CD4-positive, alpha-beta T cell (primary cell): ENCODE results near the gene C2orf92. TPM values are rescaled to one million over a fixed set of nuclear protein-coding genes. Genes with fewer than 3 reads are reported as not detected.

Source experiments
- ATAC-seq: fragments of 200-7000 bp; cut with Tn5 transposase; one replicate; pipeline ENCODE4 v1.10.0; 2022; ENCODE audit warnings: mild to moderate bottlenecking; ENCODE audit not compliant: poor library complexity
- CTCF ChIA-PET: fragments of 350-600 bp; sonication (Branson Sonifier 250); formaldehyde crosslinking; loops from one replicate; lab custom pipeline; 2021; ENCODE audit warnings: antibody characterized with exemption, inconsistent platforms; lab: Charles Lee
- POLR2A ChIA-PET: fragments of 350-600 bp; sonication (Branson Sonifier 250); formaldehyde crosslinking; loops from one replicate; lab custom pipeline; 2021; ENCODE audit warnings: antibody characterized with exemption, inconsistent platforms; lab: Charles Lee
- DNase-seq, 14 experiments: peaks; one replicate each; pipeline ENCODE4 v3.0.0-alpha.2; 2013 to 2020; ENCODE audit warnings: mixed read lengths in 2 of 14
- H3K27ac ChIP-seq, 2 donors: one replicate each; pipeline versions ENCODE4 v1.5.1 to v1.7.0; 2013; ENCODE audit warnings: low read length in 2 of 2, low read depth in 1 of 2, mild to moderate bottlenecking in 1 of 2
- H3K27me3 ChIP-seq, 2 experiments: 1 replicate in 1 of 2; 2 replicates in 1 of 2; pipeline versions ENCODE4 v1.6.1 to v1.7.0; 2013; ENCODE audit warnings: low read length in 2 of 2, control low read depth in 1 of 2, mild to moderate bottlenecking in 1 of 2, moderate library complexity in 1 of 2; ENCODE audit not compliant: insufficient read depth in 2 of 2, control insufficient read depth in 1 of 2
- H3K36me3 ChIP-seq: one replicate; pipeline ENCODE4 v1.6.1; 2013; ENCODE audit warnings: low read length, control low read depth; ENCODE audit not compliant: insufficient read depth
- H3K4me1 ChIP-seq: one replicate; pipeline ENCODE4 v1.6.1; 2013; ENCODE audit warnings: low read length, control low read depth; ENCODE audit not compliant: insufficient read depth
- H3K4me3 ChIP-seq: one replicate; pipeline ENCODE4 v1.5.1; 2013; ENCODE audit warnings: mild to moderate bottlenecking, low read length, moderate library complexity
- H3K9me3 ChIP-seq, 2 experiments: 1 replicate in 1 of 2; 2 replicates in 1 of 2; pipeline versions ENCODE4 v1.6.1 to v1.7.0; 2013; ENCODE audit warnings: low read length in 2 of 2, mild to moderate bottlenecking in 2 of 2, control low read depth in 1 of 2, moderate library complexity in 1 of 2; ENCODE audit not compliant: control insufficient read depth in 1 of 2, insufficient read depth in 1 of 2
- H3K27ac Mint-ChIP-seq: one replicate; pipeline ENCODE4 v1.8.0; 2020; ENCODE audit warnings: mixed read lengths
- H3K27me3 Mint-ChIP-seq: one replicate; pipeline ENCODE4 v1.8.0; 2021; ENCODE audit warnings: mixed read lengths
- H3K36me3 Mint-ChIP-seq: one replicate; pipeline ENCODE4 v1.8.0; 2021; ENCODE audit warnings: low read depth, mixed read lengths
- H3K4me1 Mint-ChIP-seq: one replicate; pipeline ENCODE4 v1.8.0; 2021; ENCODE audit warnings: low read depth, mixed read lengths
- H3K4me3 Mint-ChIP-seq: one replicate; pipeline ENCODE4 v1.8.0; 2020; ENCODE audit warnings: mild to moderate bottlenecking, mixed read lengths
- H3K9me3 Mint-ChIP-seq: one replicate; pipeline ENCODE4 v1.8.0; 2020; ENCODE audit warnings: mixed read lengths
- CTCF ChIP-seq: fragments of 200-600 bp; IDR thresholded peaks from one replicate; pipeline ENCODE4 v1.8.0; 2022; ENCODE audit warnings: antibody characterized with exemption, mild to moderate bottlenecking
- intact Hi-C, 2 experiments: fragments of 100-400 bp; cut with DNase I in 1 of 2; cut with micrococcal nuclease in 1 of 2; formaldehyde crosslinking; loops; one replicate each; pipeline versions ENCODE4 v1.15.1 to v1.9.0; 2023 to 2025; cut with DNase I, micrococcal nuclease
- total RNA-seq, 174 experiments: library from RNA in 2 of 174; stranded (reverse) in 2 of 174; gene quantifications; one replicate each; pipeline ENCODE4 v1.2.3 and lab custom pipeline; 2021 to 2026

Gene C2orf92
- total RNA-seq, 2 experiments from 2014 or later: 12.4 to 13.4 TPM

- Histone ChIP-seq H3K27me3 (no peaks in the 10 kb centered on the region), H3K27ac (peak overlapping the region; percentile 5 to 36), H3K4me3 (no peak overlapping the region), H3K9me3 (no peaks in the 10 kb centered on the region), H3K4me1 (peaks cover 96% of the 10 kb centered on the region), H3K36me3 (peaks cover 79% of the 10 kb centered on the region)
- ChIA-PET CTCF (interaction anchor here (2.4 kb wide), 1 partner anchor 11 kb away, joined by 9 read pairs; no protein-coding TSS in a partner anchor), POLR2A (no interaction called here)
- Mint-ChIP-seq H3K36me3 (peaks cover 87% of the 10 kb centered on the region), H3K4me1 (peaks cover 84% of the 10 kb centered on the region), H3K4me3 (peak overlapping the region; percentile 38), H3K27me3 (no peaks in the 10 kb centered on the region), H3K9me3 (no peaks in the 10 kb centered on the region), H3K27ac (peak overlapping the region; percentile 98)
- TF ChIP-seq CTCF: no peak
- DNase-seq (no peak), ATAC-seq (no peak)
- intact Hi-C loops: no loop called here
Measured at GRCh38 chr2:97720746-97721145, 51.2 kb downstream of the C2orf92 start.

GRCh38 chr2:97722227-97722626 lies 52.7 kb downstream of the C2orf92 start:
- Mint-ChIP-seq H3K4me1 (peaks cover 84% of the 10 kb centered on the region), H3K27ac (peak overlapping the region; percentile 80), H3K4me3 (peak overlapping the region; percentile 25), H3K9me3 (no peaks in the 10 kb centered on the region), H3K36me3 (peaks cover 88% of the 10 kb centered on the region), H3K27me3 (no peaks in the 10 kb centered on the region)
- ChIA-PET POLR2A (no interaction called here), CTCF (interaction anchor here (2.4 kb wide), 1 partner anchor 13 kb away, joined by 9 read pairs; no protein-coding TSS in a partner anchor)
- TF ChIP-seq CTCF: no peak
- H3K9me3 ChIP-seq: no peaks in the 10 kb centered on the region
- H3K27me3 ChIP-seq: no peaks in the 10 kb centered on the region
- DNase-seq: no peak
- ATAC-seq: no peak
- no peak overlapping the region for H3K4me3 ChIP-seq
- intact Hi-C loops: no loop called here
- H3K36me3 ChIP-seq: peaks cover 82% of the 10 kb centered on the region
- H3K4me1 ChIP-seq: peaks cover 96% of the 10 kb centered on the region
- H3K27ac ChIP-seq: no peak overlapping the region

GRCh38 chr2:97723156-97724072 lies 53.9 kb downstream of the C2orf92 start:
- Histone ChIP-seq H3K4me1 (peaks cover 96% of the 10 kb centered on the region), H3K27ac (no peak overlapping the region), H3K36me3 (peaks cover 82% of the 10 kb centered on the region), H3K27me3 (no peaks in the 10 kb centered on the region), H3K9me3 (no peaks in the 10 kb centered on the region), H3K4me3 (no peak overlapping the region)
- TF ChIP-seq CTCF: no peak
- ChIA-PET POLR2A (interaction anchor here (1.2 kb wide), 1 partner anchor 10 kb away, joined by 3 read pairs; the partner anchor contains the start of gene ZAP70), CTCF (interaction anchor here (1.6 kb wide), 1 partner anchor 23 kb away, joined by 4 read pairs; no protein-coding TSS in a partner anchor)
- H3K4me3 Mint-ChIP-seq: no peak overlapping the region
- no peaks in the 10 kb centered on the region for H3K27me3 Mint-ChIP-seq
- intact Hi-C loops: no loop called here
- no peaks in the 10 kb centered on the region for H3K9me3 Mint-ChIP-seq
- DNase-seq (no peak), ATAC-seq (no peak)
- peak overlapping the region; percentile 80 for H3K27ac Mint-ChIP-seq
- H3K4me1 Mint-ChIP-seq: peaks cover 84% of the 10 kb centered on the region
- peaks cover 89% of the 10 kb centered on the region for H3K36me3 Mint-ChIP-seq
